ENCODE data around the gene APLNR. TPM values are rescaled to one million over a fixed set of nuclear protein-coding genes. Genes with fewer than 3 reads are reported as not detected.

Gene APLNR
- total and polyA plus RNA-seq, 10 of the 15 experiments (the other 5 are each of a cell fraction or from before 2014, with no cell fraction given): 0.11 TPM; not detected in 9

- TF ChIP-seq MTA3 (IDR thresholded peaks at IDR 0.05; ENCODE audit: borderline replicate concordance, low read length) (no peak), ZNF274 (IDR thresholded peaks at IDR 0.05; ENCODE audit: insufficient read depth, insufficient read length) (no peak), SMAD5 (IDR thresholded peaks at IDR 0.05; ENCODE audit: low read depth) (no peak), EZH2 (IDR thresholded peaks at IDR 0.05; ENCODE audit: borderline replicate concordance, control insufficient read depth, low read depth, low read length) (no peak), BCL3 (IDR thresholded peaks at IDR 0.05; ENCODE audit: borderline replicate concordance, insufficient read depth, low read depth, low read length, poor library complexity, severe bottlenecking) (no peak), IKZF1 (conservative IDR thresholded peaks at IDR 0.05) (no peak), SKIL (IDR thresholded peaks at IDR 0.05; ENCODE audit: low read depth, poor library complexity, severe bottlenecking) (no peak), BHLHE40 (IDR thresholded peaks at IDR 0.05; ENCODE audit: borderline replicate concordance in 1 of 2, low read depth in 2 of 2, low read length in 1 of 2) (no peak), E2F4 (IDR thresholded peaks at IDR 0.05; ENCODE audit: low read depth, low read length) (no peak), SIX5 (IDR thresholded peaks at IDR 0.05; ENCODE audit: low read depth, low read length, severe bottlenecking) (no peak), IKZF2 (IDR thresholded peaks at IDR 0.05) (no peak), JUND (IDR thresholded peaks at IDR 0.05; ENCODE audit: low read depth, low read length) (no peak)
- ChIA-PET CTCF (no interaction called here), SMC1A (ENCODE audit: uncharacterized antibody, unreplicated experiment) (no interaction called here), RAD21 (ENCODE audit: unreplicated experiment) (no interaction called here), POLR2A (no interaction called here)
- intact Hi-C loops (cut with micrococcal nuclease; ENCODE audit: unreplicated experiment): no loop called here
- H4K20me1 ChIP-seq (ENCODE audit: control insufficient read depth, insufficient read depth): no peaks in the 10 kb centered on the region
- no peaks in the 10 kb centered on the region for H3K79me2 ChIP-seq (ENCODE audit: control insufficient read depth, insufficient read depth, low read length)
- in situ Hi-C loops (cut with MboI): no loop called here
- no TSS peak for BruUV-seq (replicated peaks)
- no peak overlapping the region for H3K4me2 ChIP-seq (ENCODE audit: control insufficient read depth, insufficient read depth)
- H3K9ac ChIP-seq (ENCODE audit: control insufficient read depth, insufficient read depth, low read length): no peak overlapping the region
- no peaks in the 10 kb centered on the region for H3K36me3 ChIP-seq (ENCODE audit: control insufficient read depth in 2 of 2, insufficient read depth in 2 of 2, low read length in 1 of 2)
- no peak for FAIRE-seq
- 6% methylated on average over 3 of the region's 3 CpGs for WGBS (ENCODE audit: insufficient coverage, insufficient replicate concordance, low lambda C conversion rate, missing lambda C conversion rate)
- no peak for DNase-seq (ENCODE audit: low read depth, low spot score)
- no peak overlapping the region for H3K27ac ChIP-seq (ENCODE audit: control insufficient read depth, insufficient read depth)
- peaks cover 0 to 4% of the 10 kb centered on the region in 2 experiments; a peak in 3 of 4 replicates for H3K27me3 ChIP-seq (replicated peaks in 1 of 2; ENCODE audit: control insufficient read depth in 2 of 2, insufficient read depth in 2 of 2, low read length in 1 of 2)
- H3K4me3 ChIP-seq: no peak overlapping the region
- H3K9me3 ChIP-seq (replicated peaks; ENCODE audit: control insufficient read depth, insufficient read depth, low read length): no peaks in the 10 kb centered on the region
- no peak overlapping the region for H2AFZ ChIP-seq (ENCODE audit: control insufficient read depth, low read depth, low read length)
- no peaks in the 10 kb centered on the region for H3K4me1 ChIP-seq (ENCODE audit: control insufficient read depth, insufficient read depth, low read length)
- no peak for ATAC-seq
Measured at GRCh38 chr11:57231539-57232253, 5.4 kb downstream of the APLNR start.
